HG02943 (cell line): ENCODE results near the gene TRIB2.

Experiments
- ATAC-seq: cut with Tn5 transposase; IDR thresholded peaks from one replicate; pipeline ENCODE4 v1.9.1; 2021; ENCODE audit warnings: mild to moderate bottlenecking, low read depth, moderate library complexity; ENCODE audit not compliant: unreplicated experiment

The TRIB2 gene

GRCh38 chr2:12770300-12770968 lies 53.7 kb downstream of the TRIB2 start:
- no peak for ATAC-seq

GRCh38 chr2:12771154-12771553 lies 54.4 kb downstream of the TRIB2 start:
- ATAC-seq, result no peak

GRCh38 chr2:12773586-12774394 lies 57.1 kb downstream of the TRIB2 start:
- ATAC-seq, result no peak

GRCh38 chr2:12774395-12774727 lies 57.6 kb downstream of the TRIB2 start:
- no peak for ATAC-seq

GRCh38 chr2:12776521-12776961 lies 59.8 kb downstream of the TRIB2 start:
- ATAC-seq, result no peak

- no peak for ATAC-seq
These were observed 61.6 kb downstream of the TRIB2 start for GRCh38 chr2:12778369-12778768.

GRCh38 chr2:12778811-12779579 lies 62.3 kb downstream of the TRIB2 start:
- no peak for ATAC-seq

- no peak for ATAC-seq
These were observed 64.6 kb downstream of the TRIB2 start for GRCh38 chr2:12781329-12781728.

- no peak for ATAC-seq
These were observed 71.4 kb downstream of the TRIB2 start for GRCh38 chr2:12787891-12788801.

- ATAC-seq, result no peak
These were observed 75.2 kb downstream of the TRIB2 start for GRCh38 chr2:12791906-12792305.
